Measurements from ENCODE around the gene ANGEL1.

Gene ANGEL1

DNA sequence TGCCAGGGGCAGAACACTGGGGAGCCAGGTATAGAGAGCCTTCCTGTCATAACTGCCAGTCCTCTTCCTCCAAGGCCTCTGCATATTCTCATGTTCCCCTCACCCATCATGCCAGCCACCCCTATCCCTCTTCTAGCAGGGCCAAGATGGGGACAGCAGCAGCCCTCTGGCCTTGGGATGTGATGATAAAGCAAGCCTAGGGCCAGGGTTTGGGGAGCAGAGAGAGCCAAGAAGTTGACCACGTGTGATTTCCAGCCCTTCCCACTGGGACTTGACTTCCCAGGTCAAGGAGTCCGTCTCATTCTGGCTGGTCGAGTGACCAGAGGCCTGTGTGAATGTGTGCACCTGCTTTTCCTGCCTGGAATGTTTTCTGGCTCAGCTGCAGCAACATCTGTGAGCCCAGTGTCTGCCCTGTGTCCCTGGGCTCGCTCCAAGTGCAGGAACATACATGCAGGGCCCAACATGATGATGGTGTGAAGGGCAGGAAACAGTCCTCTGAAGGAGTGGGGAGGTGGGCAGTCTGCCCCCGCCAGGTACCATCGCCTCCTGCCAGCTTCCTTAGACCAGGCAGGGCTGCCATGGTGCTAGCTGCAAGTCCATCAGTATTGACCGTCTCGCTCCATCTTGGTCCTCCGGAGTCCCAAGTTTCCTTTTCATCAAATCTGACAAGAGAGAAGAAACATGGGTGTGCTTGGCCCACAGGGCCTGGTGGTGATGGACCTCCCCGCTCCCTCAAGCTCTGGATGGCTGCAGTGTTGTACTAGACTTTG is 30.4 kb downstream of the ANGEL1 start:
- Histone ChIP-seq H3K4me3 (replicated peaks; ENCODE audit: insufficient read depth, low read length) (no peak overlapping the region), H3K27ac (replicated peaks) (no peak overlapping the region), H3K27me3 (ENCODE audit: insufficient read depth, poor library complexity, severe bottlenecking) (no peaks in the 10 kb centered on the region)
- TF ChIP-seq SPI1 (IDR thresholded peaks at IDR 0.05; ENCODE audit: borderline replicate concordance, low read depth): no peak
- TF ChIP-seq POLR2AphosphoS5 (IDR thresholded peaks at IDR 0.05; ENCODE audit: low read depth): no peak
- TF ChIP-seq, protein P1, sequence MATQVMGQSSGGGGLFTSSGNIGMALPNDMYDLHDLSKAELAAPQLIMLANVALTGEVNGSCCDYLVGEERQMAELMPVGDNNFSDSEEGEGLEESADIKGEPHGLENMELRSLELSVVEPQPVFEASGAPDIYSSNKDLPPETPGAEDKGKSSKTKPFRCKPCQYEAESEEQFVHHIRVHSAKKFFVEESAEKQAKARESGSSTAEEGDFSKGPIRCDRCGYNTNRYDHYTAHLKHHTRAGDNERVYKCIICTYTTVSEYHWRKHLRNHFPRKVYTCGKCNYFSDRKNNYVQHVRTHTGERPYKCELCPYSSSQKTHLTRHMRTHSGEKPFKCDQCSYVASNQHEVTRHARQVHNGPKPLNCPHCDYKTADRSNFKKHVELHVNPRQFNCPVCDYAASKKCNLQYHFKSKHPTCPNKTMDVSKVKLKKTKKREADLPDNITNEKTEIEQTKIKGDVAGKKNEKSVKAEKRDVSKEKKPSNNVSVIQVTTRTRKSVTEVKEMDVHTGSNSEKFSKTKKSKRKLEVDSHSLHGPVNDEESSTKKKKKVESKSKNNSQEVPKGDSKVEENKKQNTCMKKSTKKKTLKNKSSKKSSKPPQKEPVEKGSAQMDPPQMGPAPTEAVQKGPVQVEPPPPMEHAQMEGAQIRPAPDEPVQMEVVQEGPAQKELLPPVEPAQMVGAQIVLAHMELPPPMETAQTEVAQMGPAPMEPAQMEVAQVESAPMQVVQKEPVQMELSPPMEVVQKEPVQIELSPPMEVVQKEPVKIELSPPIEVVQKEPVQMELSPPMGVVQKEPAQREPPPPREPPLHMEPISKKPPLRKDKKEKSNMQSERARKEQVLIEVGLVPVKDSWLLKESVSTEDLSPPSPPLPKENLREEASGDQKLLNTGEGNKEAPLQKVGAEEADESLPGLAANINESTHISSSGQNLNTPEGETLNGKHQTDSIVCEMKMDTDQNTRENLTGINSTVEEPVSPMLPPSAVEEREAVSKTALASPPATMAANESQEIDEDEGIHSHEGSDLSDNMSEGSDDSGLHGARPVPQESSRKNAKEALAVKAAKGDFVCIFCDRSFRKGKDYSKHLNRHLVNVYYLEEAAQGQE (IDR thresholded peaks at IDR 0.05; ENCODE audit: insufficient replicate concordance, low read depth): no peak
- TF ChIP-seq GABPA (IDR thresholded peaks at IDR 0.05; ENCODE audit: low read depth): no peak
- TF ChIP-seq, protein P2, sequence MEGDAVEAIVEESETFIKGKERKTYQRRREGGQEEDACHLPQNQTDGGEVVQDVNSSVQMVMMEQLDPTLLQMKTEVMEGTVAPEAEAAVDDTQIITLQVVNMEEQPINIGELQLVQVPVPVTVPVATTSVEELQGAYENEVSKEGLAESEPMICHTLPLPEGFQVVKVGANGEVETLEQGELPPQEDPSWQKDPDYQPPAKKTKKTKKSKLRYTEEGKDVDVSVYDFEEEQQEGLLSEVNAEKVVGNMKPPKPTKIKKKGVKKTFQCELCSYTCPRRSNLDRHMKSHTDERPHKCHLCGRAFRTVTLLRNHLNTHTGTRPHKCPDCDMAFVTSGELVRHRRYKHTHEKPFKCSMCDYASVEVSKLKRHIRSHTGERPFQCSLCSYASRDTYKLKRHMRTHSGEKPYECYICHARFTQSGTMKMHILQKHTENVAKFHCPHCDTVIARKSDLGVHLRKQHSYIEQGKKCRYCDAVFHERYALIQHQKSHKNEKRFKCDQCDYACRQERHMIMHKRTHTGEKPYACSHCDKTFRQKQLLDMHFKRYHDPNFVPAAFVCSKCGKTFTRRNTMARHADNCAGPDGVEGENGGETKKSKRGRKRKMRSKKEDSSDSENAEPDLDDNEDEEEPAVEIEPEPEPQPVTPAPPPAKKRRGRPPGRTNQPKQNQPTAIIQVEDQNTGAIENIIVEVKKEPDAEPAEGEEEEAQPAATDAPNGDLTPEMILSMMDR (IDR thresholded peaks at IDR 0.05; ENCODE audit: insufficient read depth, low read length): no peak
- DNase-seq (ENCODE audit: low read depth in 1 of 2, low spot score in 1 of 2): no peak

DNA sequence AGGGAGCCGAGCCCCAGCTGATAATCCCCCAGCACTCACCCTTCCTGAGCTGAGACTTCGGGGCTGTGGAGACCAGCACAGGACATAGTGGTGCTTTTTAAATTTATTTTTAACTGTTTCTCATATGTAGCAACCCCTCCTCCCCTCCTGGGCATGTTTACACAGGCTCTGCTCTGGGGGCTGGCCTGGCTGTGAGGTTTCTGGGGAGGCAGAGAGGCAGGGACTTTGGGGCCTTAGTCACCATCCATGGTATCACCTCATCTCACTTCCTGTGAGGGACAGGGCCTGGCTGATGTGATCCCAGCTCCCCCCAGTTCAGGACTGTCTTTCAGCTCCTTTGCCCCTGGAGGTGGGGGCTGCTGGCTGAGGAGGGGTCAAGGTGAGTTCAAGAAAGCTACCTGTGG is 31.0 kb downstream of the ANGEL1 start:
- H3K27ac ChIP-seq (replicated peaks): no peak overlapping the region
- no peaks in the 10 kb centered on the region for H3K27me3 ChIP-seq (ENCODE audit: insufficient read depth, poor library complexity, severe bottlenecking)
- no peak for TF ChIP-seq SPI1 (IDR thresholded peaks at IDR 0.05; ENCODE audit: borderline replicate concordance, low read depth)
- no peak for TF ChIP-seq POLR2AphosphoS5 (IDR thresholded peaks at IDR 0.05; ENCODE audit: low read depth)
- TF ChIP-seq GABPA (IDR thresholded peaks at IDR 0.05; ENCODE audit: low read depth): no peak
- TF ChIP-seq, protein P2 (IDR thresholded peaks at IDR 0.05; ENCODE audit: insufficient read depth, low read length): no peak
- TF ChIP-seq, protein P1 (IDR thresholded peaks at IDR 0.05; ENCODE audit: insufficient replicate concordance, low read depth): no peak
- DNase-seq (ENCODE audit: low read depth in 1 of 2, low spot score in 1 of 2): no peak
- no peak overlapping the region for H3K4me3 ChIP-seq (replicated peaks; ENCODE audit: insufficient read depth, low read length)

DNA sequence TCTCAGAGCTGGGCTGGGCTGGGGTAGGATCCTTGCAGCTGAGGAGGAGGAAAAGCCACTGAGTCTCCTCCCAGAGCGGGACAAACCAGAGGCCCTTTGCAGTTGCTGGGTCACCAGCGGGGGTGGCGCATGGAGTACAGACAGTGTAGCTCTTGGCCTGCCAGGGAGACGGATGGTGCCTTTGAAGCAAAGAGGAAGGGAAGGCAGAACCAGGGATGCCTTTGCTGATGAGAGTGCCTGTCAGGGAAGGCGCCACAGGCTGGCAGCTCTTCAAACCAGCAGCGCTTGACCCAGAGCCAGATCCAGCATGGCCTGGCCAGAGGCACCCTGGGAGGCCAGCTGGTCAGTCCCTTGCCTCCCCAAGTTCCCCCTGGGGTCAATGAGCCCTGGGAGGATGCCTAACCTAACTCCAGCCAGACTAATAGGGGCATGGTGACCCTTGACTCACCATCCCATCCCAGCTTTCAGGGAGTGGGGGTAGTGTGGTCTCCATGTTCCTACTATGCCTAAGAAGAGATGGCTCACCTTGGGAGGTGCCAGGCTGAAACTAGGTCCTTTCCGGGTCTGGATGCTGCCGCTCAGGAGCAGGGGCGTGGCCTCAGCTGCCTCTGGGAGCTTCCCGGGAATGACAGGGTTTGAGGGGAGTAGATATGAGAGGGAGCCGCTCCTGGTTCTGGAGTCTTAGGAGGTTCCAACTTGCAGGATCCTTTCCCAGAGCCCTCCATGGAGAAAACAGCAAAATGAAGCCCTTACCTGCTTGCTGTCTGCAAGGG is 31.6 kb downstream of the ANGEL1 start:
- DNase-seq (ENCODE audit: low read depth in 1 of 2, low spot score in 1 of 2): no peak
- Histone ChIP-seq H3K27me3 (ENCODE audit: insufficient read depth, poor library complexity, severe bottlenecking) (no peaks in the 10 kb centered on the region), H3K4me3 (replicated peaks; ENCODE audit: insufficient read depth, low read length) (no peak overlapping the region), H3K27ac (replicated peaks) (no peak overlapping the region)
- TF ChIP-seq SPI1 (IDR thresholded peaks at IDR 0.05; ENCODE audit: borderline replicate concordance, low read depth) (no peak), GABPA (IDR thresholded peaks at IDR 0.05; ENCODE audit: low read depth) (no peak), POLR2AphosphoS5 (IDR thresholded peaks at IDR 0.05; ENCODE audit: low read depth) (no peak)
- TF ChIP-seq, protein P2 (IDR thresholded peaks at IDR 0.05; ENCODE audit: insufficient read depth, low read length): no peak
- TF ChIP-seq, protein P1 (IDR thresholded peaks at IDR 0.05; ENCODE audit: insufficient replicate concordance, low read depth): no peak
